GM12878 (cell line): ENCODE data around the gene LHFPL2. TPM values are rescaled to one million over a fixed set of nuclear protein-coding genes. Genes with fewer than 3 reads are reported as not detected.
"Not testable (repeated sequence)": the region's sequence is repeated elsewhere in the genome, so short reads cannot be mapped to it uniquely, and the experiment has no call there.

Source experiments
- ATAC-seq: fragments of 200-7000 bp; cut with Tn5 transposase; 3 replicates; pipeline ENCODE4 v1.9.1; 2020; ENCODE audit warnings: mild to moderate bottlenecking, moderate library complexity
- BruUV-seq: library from RNA; stranded (reverse); fragments of 400-500 nt; replicated peaks from 2 replicates; lab custom pipeline; 2021; lab: Mats Ljungman, UMichigan
- CTCF ChIA-PET: fragments of 300-600 bp; sonication (Branson Sonifier 250); formaldehyde crosslinking; extraction: SDS; loops from one replicate; lab custom pipeline; 2021; ENCODE audit warnings: inconsistent platforms; lab: Yijun Ruan, JAX
- POLR2A ChIA-PET: fragments of 350-600 bp; formaldehyde crosslinking; extraction: SDS; loops from one replicate; lab custom pipeline; 2021; ENCODE audit warnings: inconsistent platforms; lab: Charles Lee
- RAD21 ChIA-PET: fragments of 300-600 bp; sonication (Branson Sonifier 250); formaldehyde crosslinking; loops from one replicate; lab custom pipeline; 2023; ENCODE audit warnings: antibody characterized with exemption; ENCODE audit not compliant: unreplicated experiment; lab: Charles Lee
- SMC1A ChIA-PET: fragments of 300-600 bp; sonication (Branson Sonifier 250); formaldehyde crosslinking; loops from one replicate; lab custom pipeline; 2023; ENCODE audit not compliant: unreplicated experiment, uncharacterized antibody; lab: Charles Lee
- DNase-seq: peaks from one replicate; pipeline ENCODE4 v3.0.0-alpha.2; 2011; ENCODE audit warnings: low read depth, low spot score
- FAIRE-seq: peaks from 3 replicates; lab custom pipeline; 2011; peaks lifted over from hg19 to GRCh38; lab: Jason Lieb, UNC
- H2AFZ ChIP-seq: 2 replicates; pipeline ENCODE4 v1.6.0; 2011; ENCODE audit warnings: low read depth, low read length, control low read depth; ENCODE audit not compliant: control insufficient read depth
- H3K27ac ChIP-seq: 2 replicates; pipeline ENCODE4 v1.5.1; 2011; ENCODE audit warnings: control low read depth; ENCODE audit not compliant: control insufficient read depth, insufficient read depth
- H3K27me3 ChIP-seq, 2 experiments: replicated peaks in 1 of 2; 2 replicates each; pipeline versions ENCODE4 v1.6.0 to v1.6.1; 2011; ENCODE audit warnings: low read length in 1 of 2; ENCODE audit not compliant: control insufficient read depth in 2 of 2, insufficient read depth in 2 of 2
- H3K36me3 ChIP-seq, 2 experiments: 2 replicates each; pipeline ENCODE4 v1.5.1; 2011; ENCODE audit warnings: low read length in 1 of 2; ENCODE audit not compliant: control insufficient read depth in 2 of 2, insufficient read depth in 2 of 2
- H3K4me1 ChIP-seq: 2 replicates; pipeline ENCODE4 v1.6.1; 2011; ENCODE audit warnings: mild to moderate bottlenecking, low read length, moderate library complexity, mixed read lengths; ENCODE audit not compliant: control insufficient read depth, insufficient read depth
- H3K4me2 ChIP-seq: 2 replicates; pipeline ENCODE4 v1.6.0; 2011; ENCODE audit warnings: control low read depth; ENCODE audit not compliant: control insufficient read depth, insufficient read depth
- H3K4me3 ChIP-seq: fragments of 200-600 bp; sonication (generic); 2 replicates; pipeline ENCODE4 v1.5.1; 2016
- H3K79me2 ChIP-seq: 2 replicates; pipeline ENCODE4 v1.6.0; 2011; ENCODE audit warnings: low read length; ENCODE audit not compliant: control insufficient read depth, insufficient read depth
- H3K9ac ChIP-seq: 2 replicates; pipeline ENCODE4 v1.8.0; 2011; ENCODE audit warnings: low read length, control low read depth, mixed read lengths; ENCODE audit not compliant: control insufficient read depth, insufficient read depth
- H3K9me3 ChIP-seq: replicated peaks from 3 replicates; pipeline ENCODE4 v1.5.1; 2011; ENCODE audit warnings: mild to moderate bottlenecking, low read length; ENCODE audit not compliant: control insufficient read depth, insufficient read depth
- H4K20me1 ChIP-seq: 2 replicates; pipeline ENCODE4 v1.6.0; 2011; ENCODE audit not compliant: control insufficient read depth, insufficient read depth
- IKZF1 ChIP-seq: fragments of 450-650 bp; conservative IDR thresholded peaks from 2 replicates; pipeline ENCODE4 v1.6.1; 2017; ENCODE audit warnings: antibody characterized with exemption, mild to moderate bottlenecking
- IKZF2 ChIP-seq, 2 experiments: fragments of 450-650 bp; IDR thresholded peaks; 2 replicates each; pipeline ENCODE4 v1.6.1; 2017; ENCODE audit warnings: mild to moderate bottlenecking in 2 of 2, moderate library complexity in 2 of 2
- MEF2B ChIP-seq: fragments of 450-650 bp; IDR thresholded peaks from 2 replicates; pipeline ENCODE4 v1.6.1; 2018; ENCODE audit warnings: mild to moderate bottlenecking, moderate library complexity; ENCODE audit not compliant: partially characterized antibody, poor library complexity, severe bottlenecking
- MTA2 ChIP-seq: fragments of 450-650 bp; IDR thresholded peaks from 2 replicates; pipeline ENCODE4 v1.6.1; 2016; ENCODE audit warnings: low read depth, mild to moderate bottlenecking, moderate library complexity
- RCOR1 ChIP-seq: conservative IDR thresholded peaks from 2 replicates; pipeline ENCODE4 v1.6.1; 2012; ENCODE audit warnings: low read depth, low read length, improper control_type of control experiment
- RELB ChIP-seq: fragments of 450-650 bp; IDR thresholded peaks from 2 replicates; pipeline ENCODE4 v1.6.1; 2017; ENCODE audit warnings: low read depth, mild to moderate bottlenecking, moderate library complexity
- WGBS: methylation state at CpG from one replicate; pipeline ENCODE4 v1.1.6; 2016; ENCODE audit warnings: low lambda C conversion rate; ENCODE audit not compliant: insufficient replicate concordance, insufficient coverage; ENCODE audit errors: missing lambda C conversion rate; 5-methylcytosine and 5-hydroxymethylcytosine counted together
- in situ Hi-C: fragments of 300-500 bp; cut with MboI; formaldehyde crosslinking; loops from 9 replicates; pipeline ENCODE4 v1.14.3; 2018; ENCODE audit warnings: mixed read lengths
- intact Hi-C: fragments of 100-400 bp; cut with micrococcal nuclease; formaldehyde crosslinking; loops from one replicate; pipeline ENCODE4 v1.14.2; 2022; ENCODE audit not compliant: unreplicated experiment
- polyA plus RNA-seq, 11 experiments: library from polyadenylated mRNA; depleted of rRNA in 4 of 11; unstranded in 6 of 11; stranded (reverse) in 5 of 11; fragments of >200 nt; fragmentation: Nextera tagmentation in 4 of 11; fragmentation: Illumina TruSeq in 1 of 11; extraction: Ambion mirVana in 4 of 11; extraction: Trizol in 1 of 11; gene quantifications; 1 replicate in 1 of 11; 2 replicates in 10 of 11; pipeline versions ENCODE4 v1.2.1 to v1.2.3, GENCODE V29; 2011 to 2016; ENCODE audit warnings: inconsistent platforms in 2 of 11, missing spikeins in 2 of 11, low read depth in 1 of 11
- total RNA-seq, 4 experiments: library from RNA; depleted of rRNA in 3 of 4; stranded (reverse); fragments of >200 nt in 3 of 4; fragmentation: Illumina TruSeq in 1 of 4; extraction: Trizol in 1 of 4; gene quantifications; 2 replicates each; pipeline versions ENCODE4 v1.2.1 to v1.2.3, GENCODE V29; 2013 to 2021

Gene LHFPL2
- total and polyA plus RNA-seq, 10 of the 15 experiments (the other 5 are each of a cell fraction or from before 2014, with no cell fraction given) = 4.1 to 21.8 (median 12.5) TPM

- in situ Hi-C loops = no loop called here
These were observed 27.3 kb downstream of the LHFPL2 start for GRCh38 chr5:78621291-78621738.

GRCh38 chr5:78620119-78620518, 28.5 kb downstream of the LHFPL2 start:
- H3K4me2 ChIP-seq, FAIRE-seq, H4K20me1 ChIP-seq, H3K9me3 ChIP-seq, BruUV-seq, H3K4me3 ChIP-seq, H3K4me1 ChIP-seq, H3K9ac ChIP-seq, H3K27me3 ChIP-seq, RAD21 ChIA-PET, DNase-seq, H3K79me2 ChIP-seq, H3K27ac ChIP-seq, ATAC-seq, intact Hi-C loops, in situ Hi-C loops, CTCF ChIA-PET, POLR2A ChIA-PET, H2AFZ ChIP-seq: not testable (repeated sequence)
- SMC1A ChIA-PET = interaction anchor here (1.8 kb wide), 1 partner anchor 175 kb away, joined by 4 read pairs; no protein-coding TSS in a partner anchor
- H3K36me3 ChIP-seq = peaks cover 15 to 21% of the 10 kb centered on the region in 2 experiments
- 98% methylated on average over 4 of the region's 4 CpGs for WGBS

More at GRCh38 chr5:78621291-78621738, 27.3 kb downstream of the LHFPL2 start:
- Histone ChIP-seq H4K20me1 (no peaks in the 10 kb centered on the region), H3K27ac (no peak overlapping the region), H3K4me3 (no peak overlapping the region), H3K27me3 (no peaks in the 10 kb centered on the region), H2AFZ (no peak overlapping the region), H3K9ac (no peak overlapping the region), H3K4me2 (no peak overlapping the region), H3K4me1 (no peaks in the 10 kb centered on the region), H3K9me3 (peaks cover 4% of the 10 kb centered on the region; the same call in 2 of the 3 replicates), H3K79me2 (no peaks in the 10 kb centered on the region), H3K36me3 (peaks cover 15 to 28% of the 10 kb centered on the region in 2 experiments)
- DNase-seq = no peak
- ChIA-PET POLR2A (interaction anchor here (0.5 kb wide), 1 partner anchor 30 kb away, joined by 8 read pairs; no protein-coding TSS in a partner anchor), RAD21 (interaction anchor here (1.0 to 2.0 kb wide), 4 partner anchors 17 to 73 kb away, joined by 3 to 7 read pairs (median 4); no protein-coding TSS in a partner anchor), CTCF (interaction anchor here (0.7 to 1.3 kb wide), 5 partner anchors 13 to 404 kb away, joined by 3 to 5 read pairs (median 3); no protein-coding TSS in a partner anchor), SMC1A (interaction anchor here (0.6 to 3.5 kb wide), 11 partner anchors 9 to 174 kb away, joined by 3 to 14 read pairs (median 4); no protein-coding TSS in a partner anchor)
- ATAC-seq = peak; percentile 48
- no TSS peak for BruUV-seq
- no peak for FAIRE-seq
- whole genome bisulfite sequencing = 11% methylated on average over 3 of the region's 3 CpGs
- intact Hi-C loops = no loop called here
- peak; percentile 38; the same call in 1 of the 2 replicates for TF ChIP-seq MTA2
- TF ChIP-seq RELB = 0 out of 2 replicates have a peak, but pooled peaks have one; percentile 17
- peak; percentile 21 for TF ChIP-seq MEF2B
- TF ChIP-seq IKZF1 = peak; percentile 35; the same call in 1 of the 2 replicates
- TF ChIP-seq RCOR1 = no peak
- peak in 1 of 2 experiments; percentile 37; a peak in 2 of 4 replicates for TF ChIP-seq IKZF2 (IDR thresholded peaks at IDR 0.05)
